GM12872 (cell line): Measurements from ENCODE around the gene CYTH4.

ENCODE experiments used
- CTCF ChIP-seq: IDR thresholded peaks from 3 replicates; pipeline ENCODE4 v1.5.1; 2011; ENCODE audit warnings: low read depth, mild to moderate bottlenecking, low read length, moderate library complexity; ENCODE audit not compliant: insufficient read depth

CYTH4 gene

GRCh38 chr22:37282385-37282677 is at the start of gene CYTH4:
Gene CYTH4, plus strand, starts transcription at chr22:37282508. Its CDS starts 62 bp downstream, at chr22:37282570.
- no peak for TF ChIP-seq CTCF

- no peak for TF ChIP-seq CTCF
Measured at GRCh38 chr22:37233751-37234631, 48.3 kb upstream of the CYTH4 start.

GRCh38 chr22:37234736-37235711 is 47.3 kb upstream of the CYTH4 start:
- no peak for TF ChIP-seq CTCF

GRCh38 chr22:37235897-37236607 is 46.3 kb upstream of the CYTH4 start:
- TF ChIP-seq CTCF: no peak

GRCh38 chr22:37237371-37238268 is 44.7 kb upstream of the CYTH4 start:
- no peak for TF ChIP-seq CTCF

GRCh38 chr22:37239336-37240239 is 42.7 kb upstream of the CYTH4 start:
- no peak for TF ChIP-seq CTCF
